Measurements from ENCODE around the gene TTLL11. TPM values are rescaled to one million over a fixed set of nuclear protein-coding genes. Genes with fewer than 3 reads are reported as not detected.

TTLL11 gene
- total and polyA plus RNA-seq, 2 experiments from 2014 or later: 5.1 to 6.3 TPM

DNA sequence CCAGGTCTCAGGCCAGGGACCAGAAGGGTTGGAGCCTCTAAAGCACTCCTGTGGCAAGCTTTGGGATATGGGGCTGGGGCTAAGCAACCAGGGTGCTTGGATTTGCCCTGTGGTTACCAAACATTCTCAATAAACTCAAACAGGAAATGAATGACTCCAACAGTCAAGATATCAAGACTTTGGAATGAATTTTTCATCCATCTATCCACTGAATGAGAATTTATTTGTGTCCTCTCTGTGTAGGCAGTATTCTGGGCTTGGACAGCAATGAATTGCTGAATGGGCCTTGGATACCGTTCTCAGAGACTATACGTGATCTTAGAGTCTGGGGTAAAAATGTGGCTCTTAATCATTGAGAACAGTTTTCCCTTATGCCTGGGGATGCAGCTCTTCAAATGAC lies 229.2 kb downstream of the TTLL11 start:
- DNase-seq: peak; percentile 57
- TF ChIP-seq EZH2phosphoT487 (IDR thresholded peaks at IDR 0.05; ENCODE audit: insufficient read depth, low read depth): no peak
- no peak for TF ChIP-seq EZH2 (IDR thresholded peaks at IDR 0.05; ENCODE audit: insufficient read depth, poor library complexity, severe bottlenecking)
- H3K27ac ChIP-seq: no peak overlapping the region
- H3K4me2 ChIP-seq (ENCODE audit: unreplicated experiment): no peak overlapping the region
- peaks cover 20% of the 10 kb centered on the region for H3K4me1 ChIP-seq (ENCODE audit: insufficient read depth)
- H3K9me3 ChIP-seq (ENCODE audit: low read depth): no peaks in the 10 kb centered on the region
- no peaks in the 10 kb centered on the region for H3K27me3 ChIP-seq (replicated peaks; ENCODE audit: insufficient read depth)
- H3K36me3 ChIP-seq (ENCODE audit: low read depth): no peaks in the 10 kb centered on the region
- 50 to 51% methylated on average over 2 of the region's 2 CpGs for WGBS, 2 experiments (ENCODE audit: low coverage in 1 of 2, low lambda C conversion rate in 2 of 2, missing lambda C conversion rate in 2 of 2)
- H3K9ac ChIP-seq: no peak overlapping the region
- no peaks in the 10 kb centered on the region for H4K20me1 ChIP-seq (ENCODE audit: insufficient read depth)
- H2AFZ ChIP-seq: no peak overlapping the region
- H3K9me2 ChIP-seq (ENCODE audit: insufficient read depth): no peaks in the 10 kb centered on the region
- H3K4me3 ChIP-seq: no peak overlapping the region
- in situ Hi-C loops (cut with MboI): no loop called here
- peaks cover 11% of the 10 kb centered on the region; the same call in 1 of the 2 replicates for H3F3A ChIP-seq (ENCODE audit: insufficient read depth)
- no peaks in the 10 kb centered on the region for H3K79me2 ChIP-seq (ENCODE audit: insufficient read depth)

DNA sequence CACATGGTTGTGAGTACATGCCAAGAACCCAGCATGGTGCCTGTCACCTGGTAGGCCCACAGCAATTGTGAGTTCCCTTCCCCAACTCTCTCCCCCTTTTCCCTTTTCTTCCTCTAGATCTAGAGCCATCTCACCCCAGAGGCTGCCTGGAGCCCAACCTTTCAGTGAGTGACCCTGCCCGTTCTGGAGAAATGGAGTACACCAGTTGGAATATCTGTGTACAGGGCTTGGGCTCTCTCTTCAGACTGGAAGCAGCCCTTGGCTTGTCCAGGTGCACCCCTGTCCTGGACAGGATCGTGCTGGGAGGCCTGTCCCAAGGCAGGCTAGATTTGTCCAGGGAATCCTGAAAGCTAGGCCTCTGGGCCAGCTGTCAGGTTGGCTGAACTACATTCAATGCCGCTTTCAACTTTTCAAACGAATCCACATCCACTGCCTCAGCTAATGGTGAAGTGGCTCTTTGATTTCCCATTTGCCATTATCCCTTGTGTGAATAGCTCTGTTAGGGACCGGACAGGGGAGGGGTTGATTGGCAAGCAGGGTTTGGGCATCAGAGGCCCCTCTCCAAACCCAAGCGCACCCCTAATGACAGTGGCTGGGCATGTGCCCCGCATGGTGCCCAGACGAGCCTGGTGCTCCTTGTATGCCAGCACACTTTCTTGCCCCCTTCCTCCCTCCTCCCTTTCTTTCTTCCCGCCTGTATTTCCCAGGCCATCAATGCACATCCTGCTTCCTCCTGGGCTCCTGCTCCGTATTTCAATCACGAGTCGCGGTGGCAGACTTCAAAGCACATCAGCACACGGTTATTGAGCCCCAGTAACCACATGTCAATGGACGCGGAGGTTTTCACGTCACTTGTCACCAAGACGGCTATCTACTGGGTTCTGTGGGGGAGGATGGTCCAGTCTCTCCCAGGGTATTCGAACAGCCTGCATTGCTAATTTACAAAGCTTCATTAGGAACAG lies 230.5 kb downstream of the TTLL11 start:
- Histone ChIP-seq H3K9me3 (ENCODE audit: low read depth) (no peaks in the 10 kb centered on the region), H3K9ac (no peak overlapping the region), H3K4me2 (ENCODE audit: unreplicated experiment) (no peak overlapping the region), H3K27me3 (replicated peaks; ENCODE audit: insufficient read depth) (no peaks in the 10 kb centered on the region), H3K4me1 (ENCODE audit: insufficient read depth) (peaks cover 20% of the 10 kb centered on the region), H3K4me3 (no peak overlapping the region), H3F3A (ENCODE audit: insufficient read depth) (peaks cover 11% of the 10 kb centered on the region; the same call in 1 of the 2 replicates), H2AFZ (no peak overlapping the region), H3K36me3 (ENCODE audit: low read depth) (no peaks in the 10 kb centered on the region), H4K20me1 (ENCODE audit: insufficient read depth) (no peaks in the 10 kb centered on the region), H3K79me2 (ENCODE audit: insufficient read depth) (no peaks in the 10 kb centered on the region), H3K27ac (no peak overlapping the region), H3K9me2 (ENCODE audit: insufficient read depth) (no peaks in the 10 kb centered on the region)
- DNase-seq: no peak
- TF ChIP-seq EZH2phosphoT487 (IDR thresholded peaks at IDR 0.05; ENCODE audit: insufficient read depth, low read depth) (no peak), EZH2 (IDR thresholded peaks at IDR 0.05; ENCODE audit: insufficient read depth, poor library complexity, severe bottlenecking) (no peak)
- WGBS, 2 experiments (ENCODE audit: low coverage in 1 of 2, low lambda C conversion rate in 2 of 2, missing lambda C conversion rate in 2 of 2): 95 to 98% methylated on average over 19 of the region's 19 CpGs
- in situ Hi-C loops (cut with MboI): no loop called here

DNA sequence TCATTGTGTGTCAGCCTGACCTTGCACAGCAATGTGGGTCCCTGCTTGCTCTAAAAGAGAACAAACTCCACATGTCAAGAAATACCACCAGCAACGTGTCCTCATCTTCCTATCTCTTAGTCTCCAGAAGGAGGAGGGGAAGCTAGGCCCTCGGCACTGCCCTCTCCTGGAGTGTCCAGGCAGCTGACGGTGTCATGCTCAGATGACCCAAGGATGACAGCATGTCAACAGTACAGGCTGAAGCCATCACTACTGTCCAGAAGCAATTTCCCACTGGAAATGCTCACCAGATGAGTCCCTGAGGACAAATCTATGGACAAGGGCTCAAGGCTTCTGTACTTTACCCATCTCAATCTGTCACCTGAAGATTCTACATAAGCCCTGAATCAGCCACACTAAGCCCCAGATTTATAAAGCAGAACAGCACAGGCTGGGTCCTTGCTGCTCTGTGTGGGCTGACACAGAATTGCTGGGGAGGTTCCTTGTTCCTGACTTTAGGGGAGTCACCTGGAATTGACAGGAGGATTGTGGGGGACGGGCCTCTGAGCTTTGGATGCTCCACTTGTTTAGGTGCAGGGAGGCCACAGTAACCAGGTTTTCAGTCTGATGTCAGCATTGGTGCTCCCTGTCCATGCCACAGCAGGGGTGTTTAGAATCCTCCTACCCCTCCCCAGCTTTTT lies 231.5 kb downstream of the TTLL11 start:
- H3K9ac ChIP-seq: no peak overlapping the region
- no peaks in the 10 kb centered on the region for H3K27me3 ChIP-seq (replicated peaks; ENCODE audit: insufficient read depth)
- H4K20me1 ChIP-seq (ENCODE audit: insufficient read depth): no peaks in the 10 kb centered on the region
- no peak overlapping the region for H3K4me2 ChIP-seq (ENCODE audit: unreplicated experiment)
- peaks cover 20% of the 10 kb centered on the region for H3K4me1 ChIP-seq (ENCODE audit: insufficient read depth)
- H3K79me2 ChIP-seq (ENCODE audit: insufficient read depth): no peaks in the 10 kb centered on the region
- no peak for TF ChIP-seq EZH2phosphoT487 (IDR thresholded peaks at IDR 0.05; ENCODE audit: insufficient read depth, low read depth)
- TF ChIP-seq EZH2 (IDR thresholded peaks at IDR 0.05; ENCODE audit: insufficient read depth, poor library complexity, severe bottlenecking): no peak
- H3K4me3 ChIP-seq: no peak overlapping the region
- in situ Hi-C loops (cut with MboI): no loop called here
- peaks cover 11% of the 10 kb centered on the region; the same call in 1 of the 2 replicates for H3F3A ChIP-seq (ENCODE audit: insufficient read depth)
- no peak overlapping the region for H2AFZ ChIP-seq
- DNase-seq: peak; percentile 50
- no peaks in the 10 kb centered on the region for H3K36me3 ChIP-seq (ENCODE audit: low read depth)
- H3K9me2 ChIP-seq (ENCODE audit: insufficient read depth): no peaks in the 10 kb centered on the region
- no peak overlapping the region for H3K27ac ChIP-seq
- H3K9me3 ChIP-seq (ENCODE audit: low read depth): no peaks in the 10 kb centered on the region
- WGBS, 2 experiments (ENCODE audit: low coverage in 1 of 2, low lambda C conversion rate in 2 of 2, missing lambda C conversion rate in 2 of 2): 53 to 56% methylated on average over 4 of the region's 4 CpGs

DNA sequence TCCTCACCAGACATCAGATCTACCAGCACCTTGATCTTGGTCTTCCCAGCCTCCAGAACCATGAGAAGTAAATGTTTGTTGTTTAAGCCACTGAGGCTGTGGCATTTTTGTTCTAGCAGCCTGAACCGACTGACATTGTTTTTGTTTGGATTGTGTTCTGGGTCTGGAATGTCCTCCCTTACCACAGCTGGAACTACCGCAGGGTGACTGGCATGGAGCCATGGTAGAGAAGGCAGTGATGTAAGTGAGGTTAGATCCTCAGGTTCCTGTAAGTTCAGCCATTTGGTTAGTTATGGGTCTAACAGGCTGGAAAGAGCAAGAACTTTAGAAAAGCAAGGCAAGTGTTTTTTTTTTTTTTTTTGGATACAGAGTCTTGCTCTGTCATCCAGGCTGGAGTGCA lies 232.4 kb downstream of the TTLL11 start:
- no peak for TF ChIP-seq EZH2phosphoT487 (IDR thresholded peaks at IDR 0.05; ENCODE audit: insufficient read depth, low read depth)
- no peak for TF ChIP-seq EZH2 (IDR thresholded peaks at IDR 0.05; ENCODE audit: insufficient read depth, poor library complexity, severe bottlenecking)
- Histone ChIP-seq H3K79me2 (ENCODE audit: insufficient read depth) (no peaks in the 10 kb centered on the region), H3K9me3 (ENCODE audit: low read depth) (no peaks in the 10 kb centered on the region), H3K4me1 (ENCODE audit: insufficient read depth) (peaks cover 20% of the 10 kb centered on the region), H3K4me3 (no peak overlapping the region), H3K27ac (no peak overlapping the region), H3K4me2 (ENCODE audit: unreplicated experiment) (no peak overlapping the region), H3F3A (ENCODE audit: insufficient read depth) (peaks cover 11% of the 10 kb centered on the region; the same call in 1 of the 2 replicates), H3K27me3 (replicated peaks; ENCODE audit: insufficient read depth) (no peaks in the 10 kb centered on the region), H3K9me2 (ENCODE audit: insufficient read depth) (no peaks in the 10 kb centered on the region), H2AFZ (no peak overlapping the region), H3K36me3 (ENCODE audit: low read depth) (no peaks in the 10 kb centered on the region), H3K9ac (no peak overlapping the region), H4K20me1 (ENCODE audit: insufficient read depth) (no peaks in the 10 kb centered on the region)
- in situ Hi-C loops (cut with MboI): no loop called here
- peak; percentile 66 for DNase-seq
- WGBS, 2 experiments (ENCODE audit: low coverage in 1 of 2, low lambda C conversion rate in 2 of 2, missing lambda C conversion rate in 2 of 2): 21 to 32% methylated on average over 2 of the region's 2 CpGs
